Esophagus muscularis mucosa (tissue), 3 donors: ENCODE data around the gene DHRS7.

Experiments
- POLR2AphosphoS5 ChIP-seq, 2 donors: sonication (generic); formaldehyde crosslinking; IDR thresholded peaks; one replicate each; pipeline ENCODE4 v1.6.1; 2017; ENCODE audit warnings: antibody characterized with exemption in 2 of 2
- TF ChIP-seq, protein P1 (sequence below), 3 experiments: fragments of 200-600 bp in 2 of 3; fragments of 450-650 bp in 1 of 3; sonication (generic) in 2 of 3; IDR thresholded peaks; one replicate each; pipeline ENCODE4 v1.5.1; 2017 to 2019; ENCODE audit warnings: antibody characterized with exemption in 3 of 3, mild to moderate bottlenecking in 2 of 3, moderate library complexity in 1 of 3

DNA sequence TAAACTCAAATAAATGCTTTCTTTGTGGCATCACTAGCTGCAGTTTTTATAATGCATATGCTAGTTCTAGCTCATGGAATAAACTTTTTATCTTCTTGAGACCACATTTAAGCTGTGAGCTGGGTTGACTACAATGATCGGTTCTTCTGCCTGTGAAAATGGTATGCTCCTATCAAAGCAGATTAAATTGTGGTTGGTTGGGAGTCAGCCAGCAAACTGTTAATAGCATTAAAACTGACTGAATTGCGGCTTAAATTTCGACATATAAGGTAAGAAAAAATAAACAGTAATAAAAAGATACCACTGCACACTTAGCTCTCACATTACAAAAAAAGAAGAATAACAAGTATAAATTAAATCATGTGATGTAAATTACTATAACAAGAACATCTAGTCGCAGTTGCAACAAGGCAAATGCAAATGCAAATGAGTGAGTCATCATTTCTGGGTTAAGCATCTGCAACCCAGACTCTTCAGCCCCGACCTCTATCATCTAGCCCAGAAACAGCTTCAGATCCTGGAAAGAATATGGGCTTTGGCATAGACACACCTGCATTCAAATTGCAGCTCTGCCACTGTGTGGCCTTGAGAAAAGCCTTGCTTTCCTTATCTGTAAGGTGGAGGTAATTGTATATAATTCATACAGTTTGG is 19.8 kb upstream of the DHRS7 start:
- TF ChIP-seq, protein P1, sequence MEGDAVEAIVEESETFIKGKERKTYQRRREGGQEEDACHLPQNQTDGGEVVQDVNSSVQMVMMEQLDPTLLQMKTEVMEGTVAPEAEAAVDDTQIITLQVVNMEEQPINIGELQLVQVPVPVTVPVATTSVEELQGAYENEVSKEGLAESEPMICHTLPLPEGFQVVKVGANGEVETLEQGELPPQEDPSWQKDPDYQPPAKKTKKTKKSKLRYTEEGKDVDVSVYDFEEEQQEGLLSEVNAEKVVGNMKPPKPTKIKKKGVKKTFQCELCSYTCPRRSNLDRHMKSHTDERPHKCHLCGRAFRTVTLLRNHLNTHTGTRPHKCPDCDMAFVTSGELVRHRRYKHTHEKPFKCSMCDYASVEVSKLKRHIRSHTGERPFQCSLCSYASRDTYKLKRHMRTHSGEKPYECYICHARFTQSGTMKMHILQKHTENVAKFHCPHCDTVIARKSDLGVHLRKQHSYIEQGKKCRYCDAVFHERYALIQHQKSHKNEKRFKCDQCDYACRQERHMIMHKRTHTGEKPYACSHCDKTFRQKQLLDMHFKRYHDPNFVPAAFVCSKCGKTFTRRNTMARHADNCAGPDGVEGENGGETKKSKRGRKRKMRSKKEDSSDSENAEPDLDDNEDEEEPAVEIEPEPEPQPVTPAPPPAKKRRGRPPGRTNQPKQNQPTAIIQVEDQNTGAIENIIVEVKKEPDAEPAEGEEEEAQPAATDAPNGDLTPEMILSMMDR (IDR thresholded peaks at IDR 0.05) = no peak
- TF ChIP-seq POLR2AphosphoS5 (IDR thresholded peaks at IDR 0.05) = no peak
